Ovary (tissue), 3 donors: ENCODE results near the gene SCARB2.

Experiments
- CTCF ChIP-seq, 3 donors: fragments of 450-650 bp in 2 of 3; fragments of 200-600 bp in 1 of 3; IDR thresholded peaks; one replicate each; pipeline versions ENCODE4 v1.5.1 to v1.8.0; 2016 to 2022; ENCODE audit warnings: antibody characterized with exemption in 3 of 3, mild to moderate bottlenecking in 1 of 3
- EP300 ChIP-seq: sonication (generic); formaldehyde crosslinking; IDR thresholded peaks from one replicate; pipeline ENCODE4 v1.6.1; 2017; ENCODE audit warnings: antibody characterized with exemption
- POLR2A ChIP-seq: fragments of 450-650 bp; IDR thresholded peaks from one replicate; pipeline ENCODE4 v1.6.1; 2017; ENCODE audit warnings: antibody characterized with exemption, mild to moderate bottlenecking, moderate library complexity
- donor health status: DM: no; HTN: no; CAD: no.

GRCh38 chr4:76208005-76208765 is 5.4 kb downstream of the SCARB2 start:
- no peak for TF ChIP-seq CTCF (IDR thresholded peaks at IDR 0.05)
- TF ChIP-seq POLR2A = no peak
- no peak for TF ChIP-seq EP300
